ENCODE data around the gene PKD2L1. TPM values are rescaled to one million over a fixed set of nuclear protein-coding genes. Genes with fewer than 3 reads are reported as not detected.

Gene PKD2L1
- total RNA-seq, 1 donor from 2014 or later = 0.44 TPM

GRCh38 chr10:100349672-100350071, 19.6 kb upstream of the PKD2L1 start:
- peaks cover 16% of the 10 kb centered on the region for H3K36me3 Mint-ChIP-seq (ENCODE audit: unreplicated experiment)
- peaks cover 44% of the 10 kb centered on the region for H3K4me1 Mint-ChIP-seq (ENCODE audit: low read depth, unreplicated experiment)
- peak overlapping the region; percentile 75 for H3K27ac Mint-ChIP-seq (ENCODE audit: unreplicated experiment)
- peak overlapping the region; percentile 97 for H3K4me3 Mint-ChIP-seq (ENCODE audit: unreplicated experiment)
- peaks cover 23% of the 10 kb centered on the region for H3K9me3 Mint-ChIP-seq (ENCODE audit: unreplicated experiment)
- peaks cover 16% of the 10 kb centered on the region for H3K27me3 Mint-ChIP-seq (ENCODE audit: unreplicated experiment)
- no peak for DNase-seq
- TF ChIP-seq, protein P1, sequence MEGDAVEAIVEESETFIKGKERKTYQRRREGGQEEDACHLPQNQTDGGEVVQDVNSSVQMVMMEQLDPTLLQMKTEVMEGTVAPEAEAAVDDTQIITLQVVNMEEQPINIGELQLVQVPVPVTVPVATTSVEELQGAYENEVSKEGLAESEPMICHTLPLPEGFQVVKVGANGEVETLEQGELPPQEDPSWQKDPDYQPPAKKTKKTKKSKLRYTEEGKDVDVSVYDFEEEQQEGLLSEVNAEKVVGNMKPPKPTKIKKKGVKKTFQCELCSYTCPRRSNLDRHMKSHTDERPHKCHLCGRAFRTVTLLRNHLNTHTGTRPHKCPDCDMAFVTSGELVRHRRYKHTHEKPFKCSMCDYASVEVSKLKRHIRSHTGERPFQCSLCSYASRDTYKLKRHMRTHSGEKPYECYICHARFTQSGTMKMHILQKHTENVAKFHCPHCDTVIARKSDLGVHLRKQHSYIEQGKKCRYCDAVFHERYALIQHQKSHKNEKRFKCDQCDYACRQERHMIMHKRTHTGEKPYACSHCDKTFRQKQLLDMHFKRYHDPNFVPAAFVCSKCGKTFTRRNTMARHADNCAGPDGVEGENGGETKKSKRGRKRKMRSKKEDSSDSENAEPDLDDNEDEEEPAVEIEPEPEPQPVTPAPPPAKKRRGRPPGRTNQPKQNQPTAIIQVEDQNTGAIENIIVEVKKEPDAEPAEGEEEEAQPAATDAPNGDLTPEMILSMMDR (IDR thresholded peaks at IDR 0.05; ENCODE audit: partially characterized antibody, unreplicated experiment) = no peak

DNA sequence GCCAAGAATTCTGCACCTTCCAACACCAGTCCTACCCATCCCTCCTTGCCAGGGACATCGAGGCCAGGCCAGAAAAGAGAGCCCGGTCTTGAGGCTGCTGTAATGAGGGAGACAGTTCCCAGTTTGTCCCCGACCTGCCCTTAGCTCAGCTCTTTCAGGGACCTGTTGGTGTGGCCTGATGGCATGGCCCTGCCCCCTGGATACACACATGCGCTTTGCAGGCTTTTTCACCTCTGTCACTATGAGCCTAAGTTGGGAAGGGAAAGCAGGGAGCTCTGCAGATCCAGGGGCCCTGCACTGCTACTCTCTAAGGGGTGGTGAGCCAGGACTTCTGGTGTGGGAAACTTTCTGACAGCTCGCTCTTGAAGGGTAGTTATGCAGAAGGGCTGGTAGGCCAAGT, 19.1 kb upstream of the PKD2L1 start:
- Mint-ChIP-seq H3K27me3 (ENCODE audit: unreplicated experiment) (peaks cover 16% of the 10 kb centered on the region), H3K4me1 (ENCODE audit: low read depth, unreplicated experiment) (peaks cover 45% of the 10 kb centered on the region), H3K27ac (ENCODE audit: unreplicated experiment) (peak overlapping the region; percentile 77), H3K36me3 (ENCODE audit: unreplicated experiment) (peaks cover 16% of the 10 kb centered on the region), H3K4me3 (ENCODE audit: unreplicated experiment) (peak overlapping the region; percentile 97), H3K9me3 (ENCODE audit: unreplicated experiment) (peaks cover 26% of the 10 kb centered on the region)
- no peak for DNase-seq
- TF ChIP-seq, protein P1 (IDR thresholded peaks at IDR 0.05; ENCODE audit: partially characterized antibody, unreplicated experiment) = no peak

DNA sequence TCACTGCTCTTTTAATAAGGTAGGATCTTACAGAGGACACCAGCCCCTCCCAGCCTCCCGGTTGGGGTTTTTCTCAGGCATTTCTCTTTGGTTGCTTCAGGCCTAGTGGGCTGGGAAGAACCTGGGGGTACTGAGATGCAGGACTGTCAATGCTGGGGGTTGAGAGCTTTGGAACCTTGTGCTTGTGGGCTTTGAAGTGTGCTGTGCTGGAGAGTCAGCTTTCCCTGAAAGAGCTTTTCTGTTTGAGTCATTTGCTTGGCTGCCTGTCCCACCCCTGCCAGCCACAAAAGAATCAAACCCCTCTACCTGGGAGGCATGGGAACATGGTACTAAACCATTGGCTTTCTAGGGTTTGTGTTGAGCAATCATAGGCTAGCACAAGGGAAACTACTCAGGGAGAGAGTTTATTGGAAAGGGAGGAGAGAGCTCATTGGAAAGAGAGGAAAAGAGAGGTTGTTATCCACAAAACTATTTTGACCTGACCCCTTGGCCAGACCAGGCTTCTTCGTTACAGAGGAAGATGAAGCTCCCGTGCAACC, 18.4 kb upstream of the PKD2L1 start:
- DNase-seq = no peak
- Mint-ChIP-seq H3K4me3 (ENCODE audit: unreplicated experiment) (peak overlapping the region; percentile 97), H3K27ac (ENCODE audit: unreplicated experiment) (peak overlapping the region; percentile 77), H3K36me3 (ENCODE audit: unreplicated experiment) (peaks cover 16% of the 10 kb centered on the region), H3K27me3 (ENCODE audit: unreplicated experiment) (peaks cover 16% of the 10 kb centered on the region), H3K4me1 (ENCODE audit: low read depth, unreplicated experiment) (peaks cover 45% of the 10 kb centered on the region), H3K9me3 (ENCODE audit: unreplicated experiment) (peaks cover 26% of the 10 kb centered on the region)
- TF ChIP-seq, protein P1 (IDR thresholded peaks at IDR 0.05; ENCODE audit: partially characterized antibody, unreplicated experiment) = no peak

DNA sequence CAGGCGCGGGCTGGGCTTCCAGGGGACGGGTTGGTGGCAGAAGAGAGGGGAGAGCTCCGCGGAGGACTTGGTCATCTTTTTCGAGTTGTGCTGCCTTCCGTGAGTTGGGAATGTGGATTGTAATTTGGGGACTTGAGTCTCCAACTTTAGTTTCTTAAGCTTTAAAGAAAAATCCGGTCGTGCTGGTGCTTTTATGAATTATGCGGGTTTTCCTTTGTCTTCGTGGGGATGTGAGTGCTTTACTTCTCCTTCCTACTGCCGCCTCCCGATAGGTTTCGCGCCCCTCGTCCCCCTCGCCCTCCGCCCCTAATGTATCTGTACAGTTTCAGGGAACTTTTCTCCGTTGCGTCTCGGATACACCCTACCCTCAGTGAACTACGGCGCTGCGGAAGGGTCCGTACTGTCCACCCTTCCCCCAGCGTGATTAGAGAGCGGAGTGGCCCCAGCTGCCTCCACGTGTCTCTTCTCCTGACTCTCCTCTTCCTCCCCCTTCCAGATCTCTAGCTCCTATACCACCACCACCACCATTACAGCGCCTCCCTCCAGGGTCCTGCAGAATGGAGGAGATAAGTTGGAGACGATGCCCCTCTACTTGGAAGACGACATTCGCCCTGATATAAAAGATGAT, 17.7 kb upstream of the PKD2L1 start:
- TF ChIP-seq, protein P1 (IDR thresholded peaks at IDR 0.05; ENCODE audit: partially characterized antibody, unreplicated experiment) = no peak
- peak overlapping the region; percentile 95 for H3K27ac Mint-ChIP-seq (ENCODE audit: unreplicated experiment)
- peaks cover 45% of the 10 kb centered on the region for H3K4me1 Mint-ChIP-seq (ENCODE audit: low read depth, unreplicated experiment)
- peak overlapping the region; percentile 97 for H3K4me3 Mint-ChIP-seq (ENCODE audit: unreplicated experiment)
- H3K9me3 Mint-ChIP-seq (ENCODE audit: unreplicated experiment) = peaks cover 27% of the 10 kb centered on the region
- H3K36me3 Mint-ChIP-seq (ENCODE audit: unreplicated experiment) = peaks cover 16% of the 10 kb centered on the region
- H3K27me3 Mint-ChIP-seq (ENCODE audit: unreplicated experiment) = peaks cover 16% of the 10 kb centered on the region
- peak; percentile 48 for DNase-seq

All from glutamatergic neuron (in vitro differentiated cells).